Loucy (cell line): ENCODE data around the gene HMSD.
A peak's percentile ranks its signal among the peaks of the same experiment; 100 is the strongest.

Source experiments
- H2AFZ ChIP-seq: fragments of 200-600 bp; sonication (generic); 2 replicates; pipeline ENCODE4 v1.6.0; 2016; ENCODE audit warnings: antibody characterized with exemption, mild to moderate bottlenecking, low read length, moderate library complexity
- H3F3A ChIP-seq: fragments of 200-600 bp; 2 replicates; pipeline ENCODE4 v1.6.0; 2016; ENCODE audit warnings: antibody characterized with exemption, low read depth, mild to moderate bottlenecking
- H3K27me3 ChIP-seq: fragments of 200-600 bp; sonication (generic); 2 replicates; pipeline ENCODE4 v1.6.1; 2014; ENCODE audit warnings: low read length, mild to moderate bottlenecking; ENCODE audit not compliant: insufficient read depth, poor library complexity, severe bottlenecking
- H3K36me3 ChIP-seq: fragments of 200-600 bp; sonication (generic); 2 replicates; pipeline ENCODE4 v1.6.1; 2016; ENCODE audit warnings: low read length; ENCODE audit not compliant: insufficient read depth
- H3K4me1 ChIP-seq: fragments of 200-600 bp; sonication (generic); 2 replicates; pipeline ENCODE4 v1.5.1; 2014; ENCODE audit warnings: low read length, mild to moderate bottlenecking; ENCODE audit not compliant: insufficient read depth, poor library complexity, severe bottlenecking
- H3K4me2 ChIP-seq: fragments of 200-600 bp; sonication (generic); 2 replicates; pipeline ENCODE4 v1.6.0; 2014; ENCODE audit warnings: antibody characterized with exemption, low read length, low read depth, mild to moderate bottlenecking; ENCODE audit not compliant: poor library complexity, severe bottlenecking
- H3K4me3 ChIP-seq: fragments of 200-600 bp; sonication (generic); 2 replicates; pipeline ENCODE4 v1.5.1; 2014; ENCODE audit warnings: low read length, mild to moderate bottlenecking, mixed read lengths; ENCODE audit not compliant: poor library complexity, severe bottlenecking
- H3K79me2 ChIP-seq: fragments of 200-600 bp; sonication (generic); 2 replicates; pipeline ENCODE4 v1.6.1; 2014; ENCODE audit warnings: low read length; ENCODE audit not compliant: insufficient read depth
- H3K9ac ChIP-seq: fragments of 200-600 bp; sonication (generic); 2 replicates; pipeline ENCODE4 v1.6.0; 2014; ENCODE audit warnings: mild to moderate bottlenecking, low read depth, low read length, moderate library complexity; ENCODE audit not compliant: poor library complexity, severe bottlenecking
- H3K9me2 ChIP-seq: fragments of 200-600 bp; sonication (generic); replicated peaks from 2 replicates; pipeline ENCODE4 v1.6.1; 2016; ENCODE audit warnings: low read depth, low read length, mixed read lengths
- H3K9me3 ChIP-seq: fragments of 200-600 bp; sonication (generic); 2 replicates; pipeline ENCODE4 v1.6.1; 2014; ENCODE audit warnings: mild to moderate bottlenecking, antibody characterized with exemption, low read length, low read depth; ENCODE audit not compliant: insufficient read depth
- H4K20me1 ChIP-seq: fragments of 200-600 bp; sonication (generic); 2 replicates; pipeline ENCODE4 v1.6.0; 2014; ENCODE audit warnings: antibody characterized with exemption, low read length, mild to moderate bottlenecking; ENCODE audit not compliant: insufficient read depth, poor library complexity, severe bottlenecking
- CTCF ChIP-seq: fragments of 200-600 bp; sonication (generic); conservative IDR thresholded peaks from 2 replicates; pipeline ENCODE4 v1.5.1; 2014; ENCODE audit warnings: mild to moderate bottlenecking, antibody characterized with exemption, low read length
- EZH2phosphoT487 ChIP-seq: fragments of 200-600 bp; IDR thresholded peaks from 2 replicates; pipeline ENCODE4 v1.6.1; 2018; ENCODE audit warnings: antibody characterized with exemption, mild to moderate bottlenecking, moderate library complexity, borderline replicate concordance

Gene HMSD

GRCh38 chr18:63987743-63988142 lies 38.6 kb downstream of the HMSD start:
- Histone ChIP-seq H3K27me3 (no peaks in the 10 kb centered on the region), H3K79me2 (no peaks in the 10 kb centered on the region), H3K36me3 (peaks cover 6% of the 10 kb centered on the region; the same call in 1 of the 2 replicates), H3K4me2 (no peak overlapping the region), H3K9ac (no peak overlapping the region), H4K20me1 (no peaks in the 10 kb centered on the region), H3K4me3 (no peak overlapping the region), H3K9me2 (no peaks in the 10 kb centered on the region), H3F3A (no peaks in the 10 kb centered on the region), H3K4me1 (no peaks in the 10 kb centered on the region), H2AFZ (no peak overlapping the region), H3K9me3 (no peaks in the 10 kb centered on the region)
- TF ChIP-seq CTCF (no peak), EZH2phosphoT487 (no peak)

DNA sequence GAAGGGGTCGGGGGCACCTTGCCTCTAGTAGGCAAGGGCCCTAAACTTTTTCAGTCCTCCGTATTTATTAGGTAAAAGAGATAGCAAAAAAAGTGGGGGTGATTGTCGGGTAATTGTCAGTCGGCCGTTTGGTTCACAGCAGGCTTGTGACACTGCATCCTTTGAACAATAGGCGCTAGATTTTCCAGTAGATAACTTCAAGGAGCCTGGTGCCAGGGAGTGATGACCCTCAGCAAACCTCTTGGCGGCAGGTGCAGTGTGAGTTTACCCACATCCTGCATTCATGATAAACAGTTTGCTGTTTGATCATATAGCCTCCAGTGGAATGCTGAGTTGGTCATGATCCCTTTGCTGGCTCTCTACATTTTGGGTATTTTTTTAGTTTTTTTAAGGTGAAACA lies 43.6 kb downstream of the HMSD start:
- no peaks in the 10 kb centered on the region for H3K27me3 ChIP-seq
- no peak for TF ChIP-seq EZH2phosphoT487
- TF ChIP-seq CTCF, result no peak
- no peaks in the 10 kb centered on the region for H3K9me2 ChIP-seq
- no peaks in the 10 kb centered on the region for H3K79me2 ChIP-seq
- H3K4me2 ChIP-seq, result no peak overlapping the region
- no peak overlapping the region for H2AFZ ChIP-seq
- H3K9ac ChIP-seq, result no peak overlapping the region
- peaks cover 10% of the 10 kb centered on the region; the same call in 1 of the 2 replicates for H3K9me3 ChIP-seq
- H3K4me1 ChIP-seq, result no peaks in the 10 kb centered on the region
- no peaks in the 10 kb centered on the region for H3K36me3 ChIP-seq
- no peaks in the 10 kb centered on the region for H3F3A ChIP-seq
- H3K4me3 ChIP-seq, result no peak overlapping the region
- no peaks in the 10 kb centered on the region for H4K20me1 ChIP-seq

GRCh38 chr18:63994783-63995399 lies 45.8 kb downstream of the HMSD start:
- TF ChIP-seq EZH2phosphoT487 (no peak), CTCF (peak; percentile 85)
- Histone ChIP-seq H3K9me3 (peaks cover 10% of the 10 kb centered on the region; the same call in 1 of the 2 replicates), H3K9me2 (no peaks in the 10 kb centered on the region)

More at GRCh38 chr18:63994783-63995399, 45.8 kb downstream of the HMSD start:
- Histone ChIP-seq H3K79me2 (no peaks in the 10 kb centered on the region), H3K4me1 (no peaks in the 10 kb centered on the region), H4K20me1 (no peaks in the 10 kb centered on the region), H3K4me3 (no peak overlapping the region), H3K36me3 (no peaks in the 10 kb centered on the region), H2AFZ (no peak overlapping the region), H3K9ac (no peak overlapping the region), H3K27me3 (no peaks in the 10 kb centered on the region), H3F3A (no peaks in the 10 kb centered on the region), H3K4me2 (no peak overlapping the region)
